ENCODE data around the gene TBC1D9. TPM values are rescaled to one million over a fixed set of nuclear protein-coding genes. Genes with fewer than 3 reads are reported as not detected.

The TBC1D9 gene
- total RNA-seq, 1 experiment from 2014 or later: 9.5 TPM

DNA sequence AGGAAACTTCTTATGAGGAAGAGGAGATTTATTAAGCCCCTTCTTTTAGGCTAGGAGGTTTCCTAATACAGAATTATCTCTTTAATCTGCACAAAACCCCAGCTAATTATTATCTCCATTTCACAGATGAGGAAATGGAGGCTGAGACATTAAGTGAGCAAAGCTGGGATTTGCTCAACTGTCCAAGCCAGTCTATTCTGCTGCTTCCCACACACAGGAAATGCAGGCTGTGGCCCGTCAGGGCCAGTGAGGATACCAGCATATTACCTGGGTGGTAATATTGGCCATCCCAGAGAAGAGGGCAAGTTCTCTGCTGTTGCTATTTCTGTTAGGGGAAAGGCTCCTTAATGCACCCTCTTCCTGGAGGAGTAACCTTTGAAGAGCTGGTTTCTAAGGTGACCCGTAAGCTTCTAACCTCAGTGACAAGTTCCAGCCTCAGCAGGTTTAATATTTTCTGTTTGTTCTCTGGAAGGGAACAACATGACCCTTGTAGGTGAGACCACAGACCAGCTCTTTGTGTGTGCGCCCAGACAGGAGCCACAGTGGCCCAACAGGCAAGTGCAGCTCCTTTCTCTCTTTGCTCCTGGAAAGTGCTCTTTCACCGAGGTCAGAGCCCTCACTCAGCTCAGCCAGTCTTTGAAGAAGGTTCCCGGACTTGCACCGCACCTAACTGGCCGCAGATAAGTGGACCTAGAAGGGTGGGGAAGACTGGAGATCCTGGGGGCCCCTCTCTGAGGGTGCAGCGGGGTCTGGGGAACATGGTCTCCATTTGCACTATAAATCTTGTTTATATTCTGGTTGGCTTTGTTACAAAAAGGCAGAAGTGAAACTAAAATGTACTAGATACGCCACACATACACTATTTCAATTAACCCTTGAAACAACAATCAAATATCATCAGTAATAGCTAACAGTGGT lies 35.5 kb downstream of the TBC1D9 start:
- no peak overlapping the region for H3K4me2 ChIP-seq (ENCODE audit: low read length)
- BruUV-seq (replicated peaks): no TSS peak
- H3K79me2 ChIP-seq (ENCODE audit: insufficient read depth, low read length): no peaks in the 10 kb centered on the region
- H3K9ac ChIP-seq (ENCODE audit: low read length): no peak overlapping the region
- POLR2A ChIA-PET: interaction anchor here (1.0 kb wide), 1 partner anchor 36 kb away, joined by 4 read pairs; the partner anchor contains the start of gene TBC1D9
- intact Hi-C loops (cut with micrococcal nuclease): no loop called here
- no peak overlapping the region for H3K4me3 ChIP-seq (replicated peaks in 1 of 2; ENCODE audit: low read depth in 1 of 2, low read length in 2 of 2)
- no peak overlapping the region for H2AFZ ChIP-seq (ENCODE audit: low read depth, low read length, poor library complexity, severe bottlenecking)
- no peaks in the 10 kb centered on the region for H3K9me3 ChIP-seq (ENCODE audit: control insufficient read depth in 1 of 2, insufficient read depth in 1 of 2, low read depth in 1 of 2, low read length in 2 of 2)
- no peak overlapping the region for H3K27ac ChIP-seq (ENCODE audit: low read depth, low read length)
- ATAC-seq: no peak
- no peaks in the 10 kb centered on the region for H3K9me2 ChIP-seq (ENCODE audit: insufficient read depth)
- no peaks in the 10 kb centered on the region for H4K20me1 ChIP-seq (ENCODE audit: insufficient read depth)
- CTCF ChIA-PET: no interaction called here
- DNase-seq (ENCODE audit: low read depth, low spot score): no peak
- RAD21 ChIA-PET (ENCODE audit: low non-redundant PET in 1 of 2, low total read pairs in 2 of 2, uncharacterized antibody in 2 of 2, unreplicated experiment in 2 of 2): no interaction called here
- H3K4me1 ChIP-seq (ENCODE audit: control insufficient read depth in 1 of 2, insufficient read depth in 2 of 2, low read length in 2 of 2): no peaks in the 10 kb centered on the region
- no peaks in the 10 kb centered on the region for H3K27me3 ChIP-seq (ENCODE audit: insufficient read depth, low read length)
- no peaks in the 10 kb centered on the region for H3K36me3 ChIP-seq (ENCODE audit: control insufficient read depth in 1 of 2, insufficient read depth in 2 of 2, low read length in 2 of 2)
- TF ChIP-seq JUND (IDR thresholded peaks at IDR 0.05) (no peak), ELF1 (IDR thresholded peaks at IDR 0.05; ENCODE audit: borderline replicate concordance, low read depth) (no peak), POLR2A (IDR thresholded peaks at IDR 0.05; ENCODE audit: borderline replicate concordance, extremely low read depth, insufficient read depth, insufficient read length) (no peak), EZH2 (IDR thresholded peaks at IDR 0.05) (no peak), YY1 (IDR thresholded peaks at IDR 0.05; ENCODE audit: extremely low read depth, insufficient replicate concordance, low read depth, low read length) (no peak), RAD21 (IDR thresholded peaks at IDR 0.05; ENCODE audit: low read depth) (no peak), SRF (IDR thresholded peaks at IDR 0.05; ENCODE audit: low read depth) (no peak), CEBPB (IDR thresholded peaks at IDR 0.05; ENCODE audit: low read depth) (no peak), ZFX (IDR thresholded peaks at IDR 0.05) (no peak), SP1 (IDR thresholded peaks at IDR 0.05; ENCODE audit: low read depth) (no peak), TCF7L2 (IDR thresholded peaks at IDR 0.05; ENCODE audit: borderline replicate concordance, extremely low read depth, insufficient read depth, insufficient read length) (no peak), EZH2phosphoT487 (IDR thresholded peaks at IDR 0.05; ENCODE audit: borderline replicate concordance) (no peak), CBX3 (IDR thresholded peaks at IDR 0.05; ENCODE audit: low read depth) (no peak), FOSL1 (IDR thresholded peaks at IDR 0.05; ENCODE audit: low read depth) (no peak)
- TF ChIP-seq, protein P1, sequence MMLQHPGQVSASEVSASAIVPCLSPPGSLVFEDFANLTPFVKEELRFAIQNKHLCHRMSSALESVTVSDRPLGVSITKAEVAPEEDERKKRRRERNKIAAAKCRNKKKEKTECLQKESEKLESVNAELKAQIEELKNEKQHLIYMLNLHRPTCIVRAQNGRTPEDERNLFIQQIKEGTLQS (IDR thresholded peaks at IDR 0.05): no peak
- TF ChIP-seq, protein P2, sequence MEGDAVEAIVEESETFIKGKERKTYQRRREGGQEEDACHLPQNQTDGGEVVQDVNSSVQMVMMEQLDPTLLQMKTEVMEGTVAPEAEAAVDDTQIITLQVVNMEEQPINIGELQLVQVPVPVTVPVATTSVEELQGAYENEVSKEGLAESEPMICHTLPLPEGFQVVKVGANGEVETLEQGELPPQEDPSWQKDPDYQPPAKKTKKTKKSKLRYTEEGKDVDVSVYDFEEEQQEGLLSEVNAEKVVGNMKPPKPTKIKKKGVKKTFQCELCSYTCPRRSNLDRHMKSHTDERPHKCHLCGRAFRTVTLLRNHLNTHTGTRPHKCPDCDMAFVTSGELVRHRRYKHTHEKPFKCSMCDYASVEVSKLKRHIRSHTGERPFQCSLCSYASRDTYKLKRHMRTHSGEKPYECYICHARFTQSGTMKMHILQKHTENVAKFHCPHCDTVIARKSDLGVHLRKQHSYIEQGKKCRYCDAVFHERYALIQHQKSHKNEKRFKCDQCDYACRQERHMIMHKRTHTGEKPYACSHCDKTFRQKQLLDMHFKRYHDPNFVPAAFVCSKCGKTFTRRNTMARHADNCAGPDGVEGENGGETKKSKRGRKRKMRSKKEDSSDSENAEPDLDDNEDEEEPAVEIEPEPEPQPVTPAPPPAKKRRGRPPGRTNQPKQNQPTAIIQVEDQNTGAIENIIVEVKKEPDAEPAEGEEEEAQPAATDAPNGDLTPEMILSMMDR (IDR thresholded peaks at IDR 0.05 in 2 of 3, conservative IDR thresholded peaks at IDR 0.05 in 1 of 3; ENCODE audit: borderline replicate concordance in 1 of 3, insufficient read depth in 1 of 3, low read depth in 2 of 3, low read length in 2 of 3): no peak
- TF ChIP-seq, protein P3, sequence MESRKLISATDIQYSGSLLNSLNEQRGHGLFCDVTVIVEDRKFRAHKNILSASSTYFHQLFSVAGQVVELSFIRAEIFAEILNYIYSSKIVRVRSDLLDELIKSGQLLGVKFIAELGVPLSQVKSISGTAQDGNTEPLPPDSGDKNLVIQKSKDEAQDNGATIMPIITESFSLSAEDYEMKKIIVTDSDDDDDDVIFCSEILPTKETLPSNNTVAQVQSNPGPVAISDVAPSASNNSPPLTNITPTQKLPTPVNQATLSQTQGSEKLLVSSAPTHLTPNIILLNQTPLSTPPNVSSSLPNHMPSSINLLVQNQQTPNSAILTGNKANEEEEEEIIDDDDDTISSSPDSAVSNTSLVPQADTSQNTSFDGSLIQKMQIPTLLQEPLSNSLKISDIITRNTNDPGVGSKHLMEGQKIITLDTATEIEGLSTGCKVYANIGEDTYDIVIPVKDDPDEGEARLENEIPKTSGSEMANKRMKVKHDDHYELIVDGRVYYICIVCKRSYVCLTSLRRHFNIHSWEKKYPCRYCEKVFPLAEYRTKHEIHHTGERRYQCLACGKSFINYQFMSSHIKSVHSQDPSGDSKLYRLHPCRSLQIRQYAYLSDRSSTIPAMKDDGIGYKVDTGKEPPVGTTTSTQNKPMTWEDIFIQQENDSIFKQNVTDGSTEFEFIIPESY (IDR thresholded peaks at IDR 0.05; ENCODE audit: extremely low read depth, insufficient replicate concordance, low read length): no peak
